HepG2 (cell line): ENCODE measurements around the gene GGA2. TPM values are rescaled to one million over a fixed set of nuclear protein-coding genes. Genes with fewer than 3 reads are reported as not detected.

Experiments
- ARID5B ChIP-seq: IDR thresholded peaks from 2 replicates; pipeline ENCODE4 v1.4.0; 2020; ENCODE audit warnings: mild to moderate bottlenecking, missing genetic modification reagents
- CBX1 ChIP-seq: IDR thresholded peaks from one replicate; pipeline ENCODE4 v1.6.1; 2016; ENCODE audit warnings: antibody characterized with exemption, low read depth
- ETV6 ChIP-seq: sonication (generic); formaldehyde crosslinking; conservative IDR thresholded peaks from 2 replicates; pipeline ENCODE4 v1.4.0; 2020; ENCODE audit warnings: missing genetic modification reagents
- JARID2 ChIP-seq: sonication (generic); formaldehyde crosslinking; IDR thresholded peaks from 2 replicates; pipeline ENCODE4 v1.8.1; 2023; ENCODE audit warnings: missing genetic modification reagents, inconsistent platforms; ENCODE audit not compliant: insufficient replicate concordance
- MIXL1 ChIP-seq: IDR thresholded peaks from 2 replicates; pipeline ENCODE4 v1.6.1; 2016
- NCOA2 ChIP-seq: sonication (generic); formaldehyde crosslinking; IDR thresholded peaks from 2 replicates; pipeline ENCODE4 v1.8.0; 2022; ENCODE audit warnings: inconsistent platforms
- PHF5A ChIP-seq: IDR thresholded peaks from one replicate; pipeline ENCODE4 v1.6.1; 2018; ENCODE audit warnings: low read depth, missing genetic modification reagents; ENCODE audit not compliant: unreplicated experiment
- SAP130 ChIP-seq: IDR thresholded peaks from 2 replicates; pipeline ENCODE4 v1.6.1; 2016; ENCODE audit warnings: low read depth
- SP4 ChIP-seq: sonication (generic); formaldehyde crosslinking; IDR thresholded peaks from 2 replicates; pipeline ENCODE4 v1.8.1; 2023; ENCODE audit warnings: mild to moderate bottlenecking, missing genetic modification reagents
- SSRP1 ChIP-seq: IDR thresholded peaks from 2 replicates; pipeline ENCODE4 v1.6.1; 2016; ENCODE audit warnings: control low read depth
- TEAD3 ChIP-seq: optimal IDR thresholded peaks from 2 replicates; pipeline ENCODE3; 2016; ENCODE audit warnings: borderline replicate concordance
- THAP11 ChIP-seq: IDR thresholded peaks from 2 replicates; pipeline ENCODE4 v1.6.1; 2016; ENCODE audit warnings: missing biosample characterization, missing genetic modification reagents
- XRCC5 ChIP-seq: fragments of 200-400 bp; formaldehyde crosslinking; optimal IDR thresholded peaks from 2 replicates; pipeline ENCODE3; 2017; ENCODE audit warnings: mild to moderate bottlenecking, low read length
- YEATS2 ChIP-seq: sonication (generic); formaldehyde crosslinking; IDR thresholded peaks from 2 replicates; pipeline ENCODE4 v1.4.0; 2020; ENCODE audit warnings: missing genetic modification reagents, borderline replicate concordance
- ZNF543 ChIP-seq: sonication (generic); formaldehyde crosslinking; IDR thresholded peaks from 2 replicates; pipeline ENCODE4 v1.4.0; 2020; ENCODE audit warnings: mild to moderate bottlenecking, missing genetic modification reagents
- ZNF564 ChIP-seq: sonication (generic); formaldehyde crosslinking; IDR thresholded peaks from 2 replicates; pipeline ENCODE4 v1.8.1; 2023; ENCODE audit warnings: mild to moderate bottlenecking, missing genetic modification reagents
- ZNF614 ChIP-seq: IDR thresholded peaks from 2 replicates; pipeline ENCODE4 v1.6.1; 2018; ENCODE audit warnings: missing biosample characterization, missing genetic modification reagents, inconsistent platforms, borderline replicate concordance
- ZNF768 ChIP-seq: sonication (generic); formaldehyde crosslinking; IDR thresholded peaks from 2 replicates; pipeline ENCODE4 v1.4.0; 2020; ENCODE audit warnings: missing genetic modification reagents
- polyA plus RNA-seq, 8 experiments: library from polyadenylated mRNA; depleted of rRNA in 3 of 8; stranded (reverse) in 7 of 8; unstranded in 1 of 8; fragments of >200 nt; fragmentation: Illumina TruSeq in 4 of 8; extraction: Trizol in 4 of 8; gene quantifications; 2 replicates each; pipeline versions ENCODE4 v1.2.1 to v1.2.3, GENCODE V29; 2011 to 2016; ENCODE audit warnings: low read depth in 4 of 8, missing spikeins in 1 of 8, mixed read lengths in 1 of 8; ENCODE audit not compliant: insufficient read depth in 1 of 8
- total RNA-seq, 5 experiments: library from RNA; depleted of rRNA; stranded (reverse); fragments of >200 nt; fragmentation: Illumina TruSeq; extraction: Trizol; gene quantifications; 2 replicates each; pipeline ENCODE4 v1.2.3, GENCODE V29; 2016; ENCODE audit warnings: low read depth in 1 of 5
- TF ChIP-seq, protein P1 (sequence below): sonication (generic); formaldehyde crosslinking; IDR thresholded peaks from 2 replicates; pipeline ENCODE4 v1.5.0; 2020; ENCODE audit warnings: mild to moderate bottlenecking, missing genetic modification reagents, moderate library complexity
- TF ChIP-seq, protein P2 (sequence below): IDR thresholded peaks from 2 replicates; pipeline ENCODE4 v1.6.1; 2016; ENCODE audit warnings: low read depth, borderline replicate concordance
- TF ChIP-seq, protein P3 (sequence below): sonication (generic); formaldehyde crosslinking; IDR thresholded peaks from 2 replicates; pipeline ENCODE4 v1.4.0; 2020; ENCODE audit warnings: missing genetic modification reagents

Gene GGA2
- total and polyA plus RNA-seq, 2 of the 13 experiments (the other 11 are each of a cell fraction or from before 2014, with no cell fraction given) = 51.5 to 69.8 TPM

- peak; percentile 96 for TF ChIP-seq XRCC5
- no peak for TF ChIP-seq ZNF564 (CRISPR knock-in tag)
- TF ChIP-seq YEATS2 (CRISPR knock-in tag) = peak; percentile 33; the same call in 1 of the 2 replicates
- no peak for TF ChIP-seq ZNF543 (CRISPR knock-in tag)
- 0 out of 2 replicates have a peak, but pooled peaks have one; percentile 11 for TF ChIP-seq ARID5B (CRISPR knock-in tag)
- TF ChIP-seq ZNF768 (CRISPR knock-in tag) = peak; percentile 96
- peak; percentile 72 for TF ChIP-seq TEAD3 (CRISPR knock-in tag)
- 0 out of 2 replicates have a peak, but pooled peaks have one; percentile 56 for TF ChIP-seq SSRP1 (CRISPR knock-in tag)
- 0 out of 2 replicates have a peak, but pooled peaks have one; percentile 34 for TF ChIP-seq MIXL1
- TF ChIP-seq, protein P1, sequence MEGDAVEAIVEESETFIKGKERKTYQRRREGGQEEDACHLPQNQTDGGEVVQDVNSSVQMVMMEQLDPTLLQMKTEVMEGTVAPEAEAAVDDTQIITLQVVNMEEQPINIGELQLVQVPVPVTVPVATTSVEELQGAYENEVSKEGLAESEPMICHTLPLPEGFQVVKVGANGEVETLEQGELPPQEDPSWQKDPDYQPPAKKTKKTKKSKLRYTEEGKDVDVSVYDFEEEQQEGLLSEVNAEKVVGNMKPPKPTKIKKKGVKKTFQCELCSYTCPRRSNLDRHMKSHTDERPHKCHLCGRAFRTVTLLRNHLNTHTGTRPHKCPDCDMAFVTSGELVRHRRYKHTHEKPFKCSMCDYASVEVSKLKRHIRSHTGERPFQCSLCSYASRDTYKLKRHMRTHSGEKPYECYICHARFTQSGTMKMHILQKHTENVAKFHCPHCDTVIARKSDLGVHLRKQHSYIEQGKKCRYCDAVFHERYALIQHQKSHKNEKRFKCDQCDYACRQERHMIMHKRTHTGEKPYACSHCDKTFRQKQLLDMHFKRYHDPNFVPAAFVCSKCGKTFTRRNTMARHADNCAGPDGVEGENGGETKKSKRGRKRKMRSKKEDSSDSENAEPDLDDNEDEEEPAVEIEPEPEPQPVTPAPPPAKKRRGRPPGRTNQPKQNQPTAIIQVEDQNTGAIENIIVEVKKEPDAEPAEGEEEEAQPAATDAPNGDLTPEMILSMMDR (CRISPR knock-in tag) = peak; percentile 90
- peak; percentile 55; the same call in 1 of the 2 replicates for TF ChIP-seq ETV6 (CRISPR knock-in tag)
- 0 out of 2 replicates have a peak, but pooled peaks have one; percentile 31 for TF ChIP-seq SAP130 (CRISPR knock-in tag)
- no peak for TF ChIP-seq JARID2
- 0 out of 2 replicates have a peak, but pooled peaks have one; percentile 19 for TF ChIP-seq THAP11
- peak; percentile 57 for TF ChIP-seq PHF5A (CRISPR knock-in tag)
- TF ChIP-seq SP4 (CRISPR knock-in tag) = 0 out of 2 replicates have a peak, but pooled peaks have one; percentile 35
- TF ChIP-seq, protein P2, sequence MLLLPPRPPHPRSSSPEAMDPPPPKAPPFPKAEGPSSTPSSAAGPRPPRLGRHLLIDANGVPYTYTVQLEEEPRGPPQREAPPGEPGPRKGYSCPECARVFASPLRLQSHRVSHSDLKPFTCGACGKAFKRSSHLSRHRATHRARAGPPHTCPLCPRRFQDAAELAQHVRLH (CRISPR knock-in tag) = peak; percentile 45; the same call in 1 of the 2 replicates
- TF ChIP-seq ZNF614 = 0 out of 2 replicates have a peak, but pooled peaks have one; percentile 36
- TF ChIP-seq, protein P3, sequence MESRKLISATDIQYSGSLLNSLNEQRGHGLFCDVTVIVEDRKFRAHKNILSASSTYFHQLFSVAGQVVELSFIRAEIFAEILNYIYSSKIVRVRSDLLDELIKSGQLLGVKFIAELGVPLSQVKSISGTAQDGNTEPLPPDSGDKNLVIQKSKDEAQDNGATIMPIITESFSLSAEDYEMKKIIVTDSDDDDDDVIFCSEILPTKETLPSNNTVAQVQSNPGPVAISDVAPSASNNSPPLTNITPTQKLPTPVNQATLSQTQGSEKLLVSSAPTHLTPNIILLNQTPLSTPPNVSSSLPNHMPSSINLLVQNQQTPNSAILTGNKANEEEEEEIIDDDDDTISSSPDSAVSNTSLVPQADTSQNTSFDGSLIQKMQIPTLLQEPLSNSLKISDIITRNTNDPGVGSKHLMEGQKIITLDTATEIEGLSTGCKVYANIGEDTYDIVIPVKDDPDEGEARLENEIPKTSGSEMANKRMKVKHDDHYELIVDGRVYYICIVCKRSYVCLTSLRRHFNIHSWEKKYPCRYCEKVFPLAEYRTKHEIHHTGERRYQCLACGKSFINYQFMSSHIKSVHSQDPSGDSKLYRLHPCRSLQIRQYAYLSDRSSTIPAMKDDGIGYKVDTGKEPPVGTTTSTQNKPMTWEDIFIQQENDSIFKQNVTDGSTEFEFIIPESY (CRISPR knock-in tag) = peak; percentile 53; the same call in 1 of the 2 replicates
- TF ChIP-seq NCOA2 (CRISPR knock-in tag) = no peak
- peak; percentile 57 for TF ChIP-seq CBX1
Measured at GRCh38 chr16:23435500-23435899, 74.8 kb downstream of the GGA2 start (continued).
